GM18498 (cell line): ENCODE data around the gene GRB10.
"Not testable (repeated sequence)": the region's sequence is repeated elsewhere in the genome, so short reads cannot be mapped to it uniquely, and the experiment has no call there.

Experiments
- ATAC-seq: cut with Tn5 transposase; IDR thresholded peaks from one replicate; pipeline ENCODE4 v1.9.1; 2021; ENCODE audit warnings: mild to moderate bottlenecking, moderate library complexity; ENCODE audit not compliant: unreplicated experiment

The GRB10 gene

DNA sequence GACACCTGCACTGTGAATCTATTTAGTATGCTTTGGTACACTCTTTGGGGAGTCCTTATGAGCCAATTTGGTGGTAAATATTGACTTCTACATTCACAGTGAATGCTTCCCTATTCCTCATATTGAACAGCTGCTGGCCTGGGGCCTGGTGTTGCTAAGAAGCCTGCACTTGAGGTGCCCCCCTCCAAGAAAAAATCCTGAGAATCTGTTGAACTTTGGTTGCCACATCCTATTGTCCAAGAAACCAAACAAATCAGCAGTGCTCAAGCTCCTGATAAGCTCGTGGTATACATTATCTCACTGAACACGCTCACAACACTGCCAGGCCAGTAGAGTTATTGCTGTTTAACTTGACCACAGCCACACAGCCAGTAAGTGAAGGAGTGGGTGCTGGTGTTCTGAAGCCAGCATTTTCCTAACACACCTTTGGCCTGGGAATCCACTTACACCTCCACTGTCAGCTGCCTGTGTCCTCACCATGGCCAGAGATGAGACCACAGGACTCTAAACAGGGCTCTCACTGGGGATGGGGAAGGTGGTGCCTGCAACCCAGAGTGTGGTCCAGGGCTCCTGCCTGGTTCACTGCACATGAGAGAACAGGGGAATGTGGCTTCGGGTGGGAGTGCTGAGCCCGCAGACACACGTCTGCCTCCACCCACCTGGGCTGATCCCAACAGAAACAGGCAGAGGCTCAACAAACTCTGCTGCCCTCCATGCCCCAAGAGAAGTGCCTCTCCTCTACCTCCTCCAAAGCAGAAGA, 224.2 kb downstream of the GRB10 start:
- no peak for ATAC-seq

DNA sequence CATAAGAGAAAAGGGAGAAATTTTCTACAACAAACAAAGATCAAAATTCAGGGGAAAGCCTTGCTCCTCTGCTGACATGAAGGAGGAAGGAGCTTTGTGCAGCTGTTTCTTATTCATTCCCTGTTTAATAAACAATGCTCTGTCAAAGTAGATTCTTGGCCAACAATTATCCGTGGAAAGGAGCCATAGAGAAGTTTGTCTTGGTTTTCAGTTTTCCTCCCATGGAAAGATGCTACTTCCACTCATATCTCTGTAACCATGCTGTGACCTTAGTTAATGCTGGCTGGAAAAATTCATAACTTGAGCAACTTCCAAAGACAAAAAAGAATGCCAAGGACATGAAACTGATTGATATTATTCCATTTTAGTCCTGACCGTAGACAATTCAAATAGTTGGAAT, 225.6 kb downstream of the GRB10 start:
- no peak for ATAC-seq

DNA sequence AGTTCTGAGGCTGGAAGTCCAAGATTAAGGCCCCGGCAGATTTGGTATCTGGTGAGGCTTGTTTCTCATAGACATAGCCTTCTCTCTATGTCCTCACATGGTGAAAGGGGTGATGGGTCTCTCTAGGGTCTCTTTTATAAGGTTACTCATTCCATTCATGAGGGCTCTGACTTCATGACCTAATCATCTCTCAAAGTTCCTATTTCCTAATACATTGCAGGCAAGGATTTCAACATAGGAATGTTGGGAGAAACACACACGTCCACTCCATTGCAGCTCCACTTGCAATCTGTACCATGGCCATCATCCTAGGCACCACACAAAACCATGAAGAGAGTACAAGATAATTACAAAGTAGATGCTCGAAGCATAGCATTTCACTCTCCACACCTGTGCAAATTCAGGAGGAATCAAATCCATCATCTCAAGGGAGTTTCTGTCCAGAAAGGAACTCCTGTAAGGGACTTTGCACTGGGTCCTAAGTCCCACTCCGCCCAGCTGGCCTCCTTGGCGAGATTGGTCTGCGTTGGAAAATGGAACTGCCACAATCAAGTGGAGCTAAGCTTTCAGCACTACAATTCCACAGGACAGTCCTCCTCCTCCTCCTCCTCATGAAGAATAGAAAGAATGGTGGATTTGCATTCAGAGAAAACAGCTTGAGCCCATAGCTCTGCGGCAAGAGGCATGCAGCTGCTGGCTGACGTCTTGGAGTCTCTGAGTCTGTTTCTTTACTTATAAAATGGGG, 226.3 kb downstream of the GRB10 start:
- no peak for ATAC-seq

DNA sequence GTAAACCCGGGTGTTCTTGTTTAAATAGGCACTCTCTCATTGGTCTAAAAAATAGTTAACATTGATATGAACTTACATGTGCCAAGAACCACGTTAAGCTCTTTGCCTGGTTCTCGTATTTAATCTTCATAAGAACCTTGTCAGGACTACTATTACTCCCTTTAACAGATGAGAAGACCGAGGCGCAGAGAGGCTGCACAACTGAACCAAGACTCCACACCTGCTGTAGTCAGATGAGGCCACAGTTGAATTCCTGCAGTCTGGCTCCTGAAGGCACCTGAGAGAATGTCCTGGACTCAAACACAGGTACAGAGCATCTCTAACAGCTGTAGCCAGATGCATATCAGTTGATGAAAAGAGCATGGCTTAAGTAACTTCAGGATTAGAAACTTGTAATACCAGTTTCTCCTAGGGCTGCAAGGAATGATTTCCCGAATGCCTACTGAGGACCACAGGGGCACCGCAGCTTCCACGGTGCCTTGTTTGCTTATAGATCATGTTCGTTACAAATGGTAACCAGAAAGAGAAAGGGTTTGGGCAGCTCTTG, 227.0 kb downstream of the GRB10 start:
- no peak for ATAC-seq

DNA sequence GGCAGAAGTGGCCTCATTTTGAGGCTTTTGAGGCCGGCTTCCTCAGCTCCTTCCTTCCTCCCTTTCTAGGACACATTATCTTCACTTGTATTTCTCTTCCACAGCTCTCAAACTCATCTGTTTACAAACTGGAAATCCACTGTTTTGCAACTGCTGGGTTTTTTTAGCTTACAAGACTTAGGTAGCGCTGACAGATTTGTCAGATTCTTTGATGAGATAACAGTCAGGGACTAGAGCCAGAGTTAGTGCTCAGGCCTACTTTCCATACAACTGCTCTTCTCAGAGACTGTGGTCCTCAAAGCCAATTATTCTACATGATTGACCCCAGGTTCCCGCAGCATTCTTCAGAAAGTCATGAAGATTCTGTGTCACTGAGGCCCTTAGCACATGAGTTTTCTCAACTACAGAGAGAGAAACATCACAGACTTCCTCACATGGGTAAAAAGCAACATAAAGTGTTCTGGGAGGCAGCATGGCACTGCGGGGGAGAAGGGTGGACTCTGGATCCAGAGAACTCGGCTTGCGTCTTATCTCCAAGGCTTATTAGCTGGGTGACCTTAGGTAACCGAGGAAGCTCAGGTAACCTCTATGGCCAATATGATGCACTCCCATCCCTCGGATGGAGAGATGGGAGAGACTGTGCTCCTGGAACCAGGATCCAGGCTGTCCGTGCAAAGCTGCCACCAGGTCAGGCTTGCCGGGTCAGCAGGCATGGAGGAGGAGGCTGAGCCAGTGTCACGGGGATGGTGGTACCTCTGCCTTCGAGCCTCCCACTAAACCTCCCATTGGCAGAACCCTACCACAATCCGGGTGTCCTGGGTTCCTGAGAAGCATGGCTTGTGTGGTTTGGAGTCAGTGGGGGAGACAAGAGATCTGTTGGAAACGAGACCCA, 228.0 kb downstream of the GRB10 start:
- no peak for ATAC-seq

DNA sequence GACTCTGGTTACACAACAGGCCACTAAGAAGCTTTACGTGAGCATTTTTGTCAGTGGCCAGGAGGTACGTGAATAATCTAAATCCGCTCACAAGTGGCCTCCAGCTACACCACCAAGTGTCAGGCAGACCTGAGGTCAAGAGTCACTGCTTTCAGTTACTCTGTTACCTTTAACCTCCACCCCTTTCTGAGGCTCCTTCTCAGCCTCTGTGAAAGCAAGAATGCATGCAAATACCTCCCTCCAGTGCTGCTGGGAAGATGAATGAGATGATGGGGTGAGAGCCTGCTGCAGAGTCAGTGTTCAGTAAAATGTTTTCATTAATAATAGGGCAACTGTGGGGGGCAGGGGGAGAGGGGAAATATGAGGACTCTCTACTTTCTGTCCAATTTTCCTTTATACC, 228.7 kb downstream of the GRB10 start:
- ATAC-seq: no peak

DNA sequence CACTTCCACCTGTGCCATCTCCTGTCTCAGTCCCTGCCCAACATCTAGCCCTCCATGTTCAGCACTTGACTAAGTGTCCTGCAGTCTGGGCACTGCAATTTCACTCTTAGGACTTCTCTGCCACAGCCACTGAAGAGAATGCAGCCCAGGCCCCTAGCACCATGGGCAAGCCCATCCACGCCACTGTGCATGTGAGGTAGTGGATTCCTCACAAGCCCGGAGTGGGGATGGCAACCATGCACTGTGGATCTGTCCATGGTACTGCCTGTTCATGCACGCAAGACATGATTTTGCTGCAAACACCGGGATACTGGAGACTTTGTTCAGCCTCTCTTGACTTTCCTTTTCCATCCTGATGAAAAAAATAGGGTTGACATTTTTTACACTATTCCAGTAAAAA, 229.8 kb downstream of the GRB10 start:
- no peak for ATAC-seq

DNA sequence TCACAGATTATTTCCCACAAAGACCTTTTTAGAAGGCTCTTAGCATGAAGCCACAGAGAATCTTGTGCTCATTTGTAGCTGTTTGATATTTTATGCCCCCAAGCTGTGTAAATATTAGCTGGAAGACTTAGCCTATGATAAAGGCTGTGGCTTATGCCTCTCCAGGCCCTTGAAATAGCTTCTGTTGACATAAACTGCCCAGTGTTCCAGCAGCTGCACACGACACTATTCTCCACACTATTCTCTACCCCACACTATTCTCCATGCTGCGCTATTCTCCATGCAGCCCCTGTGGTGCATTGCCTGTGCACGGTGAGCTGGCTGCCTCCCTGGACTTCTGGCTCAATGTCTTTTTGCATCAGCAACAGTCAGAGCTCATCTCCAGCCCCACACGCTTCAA, 230.6 kb downstream of the GRB10 start:
- no peak for ATAC-seq

DNA sequence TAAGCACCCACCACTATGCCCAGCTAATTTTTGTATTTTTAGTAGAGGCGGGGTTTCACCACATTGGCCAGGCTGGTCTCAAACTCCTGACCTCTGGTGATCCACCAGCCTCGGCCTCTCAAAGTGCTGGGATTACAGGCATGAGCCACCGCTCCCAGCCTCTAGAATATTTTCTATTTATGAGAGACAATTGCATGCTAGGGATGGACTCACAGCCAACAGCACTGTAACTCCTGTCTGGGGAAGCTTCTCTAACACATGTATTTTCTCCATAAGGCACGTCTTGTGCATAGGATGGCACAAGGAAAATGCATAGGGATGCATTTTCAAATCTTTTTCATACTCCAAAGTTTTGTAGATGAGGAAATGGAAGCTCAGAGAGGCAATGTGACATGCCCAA, 237.1 kb downstream of the GRB10 start:
- ATAC-seq: not testable (repeated sequence)

DNA sequence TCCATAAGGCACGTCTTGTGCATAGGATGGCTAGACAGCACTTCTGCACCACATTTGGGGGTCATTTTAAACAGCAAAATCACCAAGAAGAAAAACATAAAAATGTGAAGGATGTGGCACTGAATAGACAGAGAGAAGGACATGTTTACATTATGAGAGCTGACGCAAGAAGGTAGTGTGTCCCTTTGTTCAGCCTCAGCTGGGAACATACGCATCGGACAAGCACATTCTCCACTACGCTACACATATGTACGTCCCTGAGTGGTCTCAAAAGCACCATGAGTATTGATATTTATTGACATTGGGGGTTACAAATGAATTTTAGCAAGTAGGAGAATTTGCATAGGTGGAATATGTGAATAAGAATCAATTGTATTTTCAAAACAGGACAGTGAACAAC, 237.7 kb downstream of the GRB10 start:
- no peak for ATAC-seq

DNA sequence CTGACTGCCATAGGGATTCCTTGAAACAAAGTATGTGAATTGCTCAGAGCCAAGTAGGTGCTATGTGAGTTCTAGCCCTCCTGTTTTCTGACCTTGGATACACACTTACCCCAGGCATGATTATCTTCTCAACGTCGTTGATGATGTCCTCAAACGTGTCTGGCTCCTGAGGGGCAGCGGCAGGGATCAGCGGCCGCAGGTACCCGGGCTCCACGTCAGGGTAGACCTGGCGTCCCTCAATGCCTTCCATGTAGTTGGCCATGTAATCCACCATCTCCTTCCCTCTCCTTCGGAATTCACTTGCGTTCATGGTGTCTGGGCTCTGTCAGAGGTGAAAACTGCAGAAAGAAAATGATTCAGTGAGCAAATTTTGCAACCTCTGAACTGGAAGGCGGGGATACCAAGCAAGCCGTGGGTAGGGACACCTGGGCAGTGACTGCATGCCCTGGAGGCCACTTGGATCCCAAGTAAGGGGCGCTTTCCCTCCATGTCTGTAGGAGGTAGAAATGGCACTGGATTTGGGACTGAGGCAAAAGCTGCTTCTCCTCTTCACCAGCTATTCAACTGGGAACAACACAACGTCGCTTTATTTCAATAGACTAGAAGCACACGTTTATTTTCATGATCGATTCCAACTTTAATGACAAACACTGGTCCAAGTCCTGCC, 238.8 kb downstream of the GRB10 start:
- ATAC-seq: no peak

DNA sequence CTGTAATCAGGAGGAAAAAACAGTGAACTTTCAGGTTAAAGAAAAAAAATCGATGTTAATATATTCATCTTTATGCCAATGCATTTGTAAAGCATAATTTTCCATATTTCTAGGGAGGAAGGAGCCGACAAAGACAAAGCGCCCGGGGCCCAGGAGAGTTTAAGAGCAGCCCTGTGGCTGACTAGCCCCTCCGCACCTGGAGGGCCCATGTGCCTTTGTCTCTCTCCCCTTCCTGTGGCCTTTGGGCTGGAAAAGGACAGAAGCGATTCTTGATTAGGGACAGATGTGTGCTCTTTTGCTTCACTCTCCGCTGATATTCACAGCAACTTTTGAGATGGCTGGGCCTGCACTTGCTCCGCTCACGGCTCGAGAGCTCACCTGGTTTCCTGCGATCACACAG, 240.6 kb downstream of the GRB10 start:
- no peak for ATAC-seq

DNA sequence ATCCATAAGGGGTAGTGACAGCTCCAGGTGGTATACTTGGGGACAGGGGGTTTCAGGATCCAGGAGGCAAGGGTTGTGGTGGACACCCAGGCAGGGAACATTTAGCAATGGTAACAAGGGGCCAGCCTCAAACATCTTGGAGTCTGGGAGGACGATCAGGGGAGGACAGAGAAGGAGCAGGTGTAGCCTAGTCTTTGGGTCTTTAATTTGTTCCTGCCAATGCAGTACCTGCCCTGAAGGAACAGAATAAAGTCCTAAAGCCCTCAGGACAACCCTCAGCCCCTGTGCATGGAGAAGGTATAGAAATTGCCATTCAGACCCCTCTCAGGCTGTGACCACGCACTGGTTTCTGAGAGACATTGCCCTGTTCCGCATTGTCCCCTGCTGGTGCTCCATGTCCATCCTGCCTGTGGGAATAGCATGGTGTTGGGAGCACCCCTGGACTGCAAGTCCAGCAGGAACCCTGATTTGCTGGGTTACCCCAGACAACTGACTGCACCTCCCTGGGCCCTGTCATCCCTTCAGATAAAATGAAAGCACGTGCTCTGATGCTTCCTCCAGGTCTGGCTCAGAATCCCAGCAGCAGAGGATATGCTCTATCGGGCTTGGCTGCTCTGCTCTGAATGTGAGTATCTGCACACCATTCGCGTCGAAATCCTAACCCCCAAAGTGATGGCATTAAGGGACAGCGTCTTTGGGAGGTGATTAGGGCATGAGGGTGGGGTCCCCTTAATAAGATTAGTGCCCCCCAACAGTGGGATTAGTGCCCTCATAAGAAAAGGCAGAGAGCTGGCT, 241.7 kb downstream of the GRB10 start:
- ATAC-seq: no peak
